ENCODE results near the gene INAFM2. TPM values are rescaled to one million over a fixed set of nuclear protein-coding genes. Genes with fewer than 3 reads are reported as not detected.

Gene INAFM2
- total and polyA plus RNA-seq, 10 of the 15 experiments (the other 5 are each of a cell fraction or from before 2014, with no cell fraction given): 0.75 to 8.1 (median 3.9) TPM

GRCh38 chr15:40367686-40368611, 44.5 kb downstream of the INAFM2 start (continued):
- TF ChIP-seq SP1 (IDR thresholded peaks at IDR 0.05; ENCODE audit: low read depth, low read length) (no peak), ZNF687 (IDR thresholded peaks at IDR 0.05) (peak; percentile 64; the same call in 1 of the 2 replicates), TAF1 (IDR thresholded peaks at IDR 0.05; ENCODE audit: borderline replicate concordance, low read depth, low read length) (no peak), IKZF2 (IDR thresholded peaks at IDR 0.05) (no peak), CREM (IDR thresholded peaks at IDR 0.05; ENCODE audit: low read depth) (peak; percentile 72), NFIC (IDR thresholded peaks at IDR 0.05; ENCODE audit: low read depth, low read length) (no peak), HDAC6 (IDR thresholded peaks at IDR 0.05; ENCODE audit: unreplicated experiment) (peak; percentile 60), MTA3 (IDR thresholded peaks at IDR 0.05; ENCODE audit: borderline replicate concordance, low read length) (no peak), DPF2 (IDR thresholded peaks at IDR 0.05) (0 out of 2 replicates have a peak, but pooled peaks have one; percentile 58), JUNB (IDR thresholded peaks at IDR 0.05) (no peak), ASH2L (IDR thresholded peaks at IDR 0.05; ENCODE audit: borderline replicate concordance, low read depth) (no peak), MLLT1 (IDR thresholded peaks at IDR 0.05) (no peak), BHLHE40 (IDR thresholded peaks at IDR 0.05; ENCODE audit: borderline replicate concordance in 1 of 2, low read depth in 2 of 2, low read length in 1 of 2) (peak; percentile 35 to 54; a peak in 1 of 4 replicates), PKNOX1 (IDR thresholded peaks at IDR 0.05) (no peak), ELK1 (IDR thresholded peaks at IDR 0.05; ENCODE audit: low read depth, low read length) (0 out of 2 replicates have a peak, but pooled peaks have one; percentile 28), ZSCAN29 (IDR thresholded peaks at IDR 0.05) (no peak), USF1 (IDR thresholded peaks at IDR 0.05; ENCODE audit: borderline replicate concordance, extremely low read length, insufficient read depth, low read depth, low read length) (no peak), SMAD5 (IDR thresholded peaks at IDR 0.05; ENCODE audit: low read depth) (no peak), CHD2 (IDR thresholded peaks at IDR 0.05; ENCODE audit: borderline replicate concordance, low read depth, low read length) (peak; percentile 35; the same call in 1 of the 2 replicates), TCF3 (IDR thresholded peaks at IDR 0.05; ENCODE audit: borderline replicate concordance, insufficient read depth, low read depth, low read length) (0 out of 2 replicates have a peak, but pooled peaks have one; percentile 26)
